GM21515 (cell line): ENCODE data around the gene RANBP3L.
"Not testable (repeated sequence)": the region's sequence is repeated elsewhere in the genome, so short reads cannot be mapped to it uniquely, and the experiment has no call there.

Experiments used
- ATAC-seq: cut with Tn5 transposase; IDR thresholded peaks from one replicate; pipeline ENCODE4 v1.9.1; 2021; ENCODE audit not compliant: unreplicated experiment

RANBP3L gene, protein sequence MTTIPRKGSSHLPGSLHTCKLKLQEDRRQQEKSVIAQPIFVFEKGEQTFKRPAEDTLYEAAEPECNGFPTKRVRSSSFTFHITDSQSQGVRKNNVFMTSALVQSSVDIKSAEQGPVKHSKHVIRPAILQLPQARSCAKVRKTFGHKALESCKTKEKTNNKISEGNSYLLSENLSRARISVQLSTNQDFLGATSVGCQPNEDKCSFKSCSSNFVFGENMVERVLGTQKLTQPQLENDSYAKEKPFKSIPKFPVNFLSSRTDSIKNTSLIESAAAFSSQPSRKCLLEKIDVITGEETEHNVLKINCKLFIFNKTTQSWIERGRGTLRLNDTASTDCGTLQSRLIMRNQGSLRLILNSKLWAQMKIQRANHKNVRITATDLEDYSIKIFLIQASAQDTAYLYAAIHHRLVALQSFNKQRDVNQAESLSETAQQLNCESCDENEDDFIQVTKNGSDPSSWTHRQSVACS

DNA sequence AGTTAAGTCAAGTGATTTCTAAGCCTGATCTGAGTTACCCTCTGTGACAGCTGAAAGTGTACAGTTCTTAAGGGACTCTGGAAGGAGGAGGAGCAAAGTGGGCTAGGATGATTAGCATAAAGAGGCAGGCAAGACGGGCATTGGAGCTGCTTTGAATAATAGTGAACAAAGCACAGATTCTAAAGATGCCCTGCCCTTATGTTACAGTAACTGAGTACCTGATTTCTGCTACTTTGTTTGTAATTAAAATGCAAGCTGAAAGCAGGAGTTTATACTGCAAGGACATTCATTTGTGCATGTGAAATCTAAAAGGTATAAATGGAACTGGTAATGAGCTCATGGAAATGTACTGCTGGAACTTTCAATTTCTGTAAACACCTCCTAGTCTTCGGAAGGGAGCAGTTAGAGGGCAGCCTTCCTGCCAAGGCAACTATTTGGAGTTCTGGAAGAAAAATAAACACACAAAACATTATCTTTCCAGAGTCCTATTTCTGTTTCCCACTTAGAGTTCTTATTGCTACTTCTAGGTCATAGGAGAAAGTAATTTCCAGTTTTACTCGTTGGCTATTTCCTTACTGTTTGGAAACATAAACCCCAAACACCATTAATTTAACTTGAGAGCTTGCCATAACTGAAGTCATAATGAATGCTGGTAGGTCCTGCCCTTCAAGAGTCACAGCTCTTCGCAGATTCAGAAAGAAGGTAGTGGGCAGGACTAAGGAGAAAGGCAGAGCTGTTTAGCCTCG, at the start of gene RANBP3L:
RANBP3L (minus strand) TSS at position 45 of the 746 bp plus-strand sequence. CDS start 486 bp downstream, outside the sequence.
- no peak for ATAC-seq

DNA sequence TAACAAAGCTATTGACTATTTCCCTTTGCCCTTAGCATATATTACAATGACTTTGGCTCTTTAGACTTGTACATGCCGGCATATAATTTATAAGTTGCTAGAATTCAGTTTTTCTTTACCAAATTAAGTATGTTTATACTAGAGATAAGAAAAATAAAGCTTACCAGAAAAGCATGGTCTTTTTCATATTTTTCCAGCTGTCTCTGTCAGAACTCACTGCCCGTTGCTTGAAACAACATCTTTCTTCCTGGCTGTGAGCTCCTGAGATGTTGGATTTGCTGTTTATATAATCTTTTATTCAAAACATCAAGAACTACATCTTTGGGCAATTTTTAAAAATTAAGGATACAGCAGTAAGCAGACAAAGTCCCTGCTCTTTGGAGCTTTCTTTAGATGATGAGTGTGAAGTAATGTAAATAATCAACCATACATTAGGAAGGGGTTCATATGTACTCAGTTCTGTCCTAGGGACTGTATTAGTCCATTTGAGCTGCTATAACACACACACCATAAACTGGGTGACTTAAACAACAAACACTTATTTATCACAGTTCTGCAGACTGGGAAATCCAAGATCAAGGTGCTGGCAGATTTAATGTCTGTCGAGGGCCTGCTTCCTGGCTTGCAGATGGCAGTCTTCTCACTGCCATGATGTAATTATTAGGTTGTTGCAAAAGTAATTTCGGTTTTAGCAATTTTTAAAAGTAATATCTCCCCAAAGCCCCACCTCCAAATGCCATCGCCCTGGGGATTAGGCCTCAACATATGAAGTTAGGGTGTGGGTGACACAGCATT, 45.4 kb upstream of the RANBP3L start:
- ATAC-seq = no peak

DNA sequence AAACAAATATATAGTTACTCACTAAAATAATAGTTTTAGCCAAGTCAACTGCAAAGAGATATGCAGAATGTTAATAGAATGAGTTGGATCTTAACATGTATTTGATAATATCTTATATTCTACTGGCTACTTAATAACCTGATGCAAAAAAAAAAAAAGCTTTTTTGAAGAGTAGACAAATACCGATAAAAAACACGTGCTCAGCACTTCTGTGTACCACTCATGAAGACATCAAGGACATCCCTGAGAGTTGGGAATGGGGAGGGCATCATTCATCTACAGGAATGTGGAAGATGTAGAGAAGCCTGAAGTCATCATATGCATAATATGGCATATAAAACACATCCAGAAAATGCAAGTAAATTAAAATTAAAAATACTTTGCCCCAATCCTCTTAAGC, 43.2 kb upstream of the RANBP3L start:
- no peak for ATAC-seq

DNA sequence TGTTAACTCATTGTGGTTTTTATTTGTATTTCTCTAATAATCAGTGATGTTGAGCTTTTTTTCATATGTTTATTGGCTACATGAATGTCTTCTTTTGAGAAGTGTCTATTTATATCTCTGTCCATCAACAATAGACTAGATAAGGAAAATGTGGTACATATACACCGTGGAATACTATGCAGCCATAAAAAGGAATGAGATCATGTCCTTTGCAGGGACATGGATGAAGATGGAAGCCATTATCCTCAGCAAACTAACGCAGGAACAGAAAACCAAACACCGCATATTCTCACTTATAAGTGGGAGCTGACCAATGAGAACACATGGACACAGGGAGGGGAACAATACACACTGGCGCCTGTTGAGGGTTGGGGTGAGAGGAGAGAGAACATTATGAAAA, 40.0 kb upstream of the RANBP3L start:
- not testable (repeated sequence) for ATAC-seq

DNA sequence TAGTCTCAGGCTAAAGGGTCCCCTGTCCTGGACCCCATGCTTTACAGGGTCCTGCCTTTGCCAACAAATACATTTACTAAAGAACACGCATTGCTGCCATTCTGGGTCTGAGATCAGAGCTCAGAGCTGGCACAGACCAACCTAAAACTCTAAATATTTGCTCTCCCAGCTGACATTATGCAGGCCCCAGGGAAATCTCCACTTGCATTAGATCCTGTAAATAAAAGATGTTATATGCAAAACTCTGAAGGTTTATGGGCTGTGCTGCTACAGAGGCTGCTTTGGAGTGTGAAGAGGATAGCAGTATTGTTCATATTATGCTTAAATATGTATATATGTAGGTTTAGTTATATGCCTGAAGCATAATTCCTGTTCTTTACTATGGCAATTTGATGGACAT, 35.9 kb upstream of the RANBP3L start:
- ATAC-seq = no peak

DNA sequence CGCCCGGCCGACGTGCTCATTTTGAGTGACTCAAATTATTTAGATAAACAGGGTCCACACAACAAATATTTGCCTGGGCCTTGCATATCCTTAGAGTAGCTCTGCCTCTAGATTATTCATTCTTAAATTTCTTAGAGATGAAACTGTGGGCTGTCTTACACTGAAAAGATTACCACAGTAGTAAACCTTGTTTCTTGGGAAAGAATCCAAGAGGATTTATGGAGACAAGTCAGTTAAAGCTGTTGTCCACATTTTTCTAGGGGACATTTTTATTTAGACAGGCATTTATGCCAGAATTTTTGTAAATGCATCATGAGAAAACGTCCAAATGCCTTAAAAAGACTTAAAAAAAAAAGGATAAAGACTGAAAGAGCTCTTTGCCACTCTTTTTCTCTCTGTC, 32.6 kb upstream of the RANBP3L start:
- no peak for ATAC-seq

DNA sequence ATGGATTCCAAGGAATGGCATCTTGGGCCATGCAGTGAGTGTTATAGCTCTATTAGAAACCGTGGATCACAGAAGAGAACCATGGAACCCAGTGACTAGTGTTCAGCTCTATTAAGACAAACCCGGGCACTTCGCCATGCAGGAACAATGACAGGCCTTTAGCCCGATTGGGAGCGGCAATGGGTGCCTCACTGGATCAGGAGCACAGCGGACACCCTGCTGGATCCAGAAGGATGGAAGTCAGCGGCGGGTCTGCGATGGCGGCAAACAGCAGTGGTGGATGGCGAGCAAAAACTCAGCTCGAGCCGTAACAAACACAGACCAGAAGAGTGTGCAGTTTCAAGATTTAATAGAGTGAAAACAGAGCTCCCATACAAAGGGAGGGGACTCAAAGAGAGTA, 31.0 kb upstream of the RANBP3L start:
- ATAC-seq = not testable (repeated sequence)

DNA sequence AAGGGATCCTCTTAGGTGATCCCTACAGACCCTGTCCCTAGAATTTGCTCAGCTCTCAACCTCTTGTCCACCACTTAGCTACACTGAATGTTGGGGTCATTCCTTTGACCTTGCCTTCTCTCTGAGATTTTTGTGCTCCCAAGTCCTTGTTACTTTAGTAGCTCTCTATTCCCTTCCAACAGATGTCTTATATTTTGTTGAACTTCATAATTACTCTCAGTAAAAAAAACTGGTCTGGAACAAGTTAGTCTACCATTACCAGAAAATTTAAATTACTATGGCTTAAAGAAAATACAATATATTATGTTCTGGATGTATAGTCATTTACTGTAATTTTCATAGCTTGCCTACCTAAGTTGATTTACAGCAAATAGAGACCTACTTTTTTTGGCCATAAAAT, 23.5 kb upstream of the RANBP3L start:
- ATAC-seq = no peak

DNA sequence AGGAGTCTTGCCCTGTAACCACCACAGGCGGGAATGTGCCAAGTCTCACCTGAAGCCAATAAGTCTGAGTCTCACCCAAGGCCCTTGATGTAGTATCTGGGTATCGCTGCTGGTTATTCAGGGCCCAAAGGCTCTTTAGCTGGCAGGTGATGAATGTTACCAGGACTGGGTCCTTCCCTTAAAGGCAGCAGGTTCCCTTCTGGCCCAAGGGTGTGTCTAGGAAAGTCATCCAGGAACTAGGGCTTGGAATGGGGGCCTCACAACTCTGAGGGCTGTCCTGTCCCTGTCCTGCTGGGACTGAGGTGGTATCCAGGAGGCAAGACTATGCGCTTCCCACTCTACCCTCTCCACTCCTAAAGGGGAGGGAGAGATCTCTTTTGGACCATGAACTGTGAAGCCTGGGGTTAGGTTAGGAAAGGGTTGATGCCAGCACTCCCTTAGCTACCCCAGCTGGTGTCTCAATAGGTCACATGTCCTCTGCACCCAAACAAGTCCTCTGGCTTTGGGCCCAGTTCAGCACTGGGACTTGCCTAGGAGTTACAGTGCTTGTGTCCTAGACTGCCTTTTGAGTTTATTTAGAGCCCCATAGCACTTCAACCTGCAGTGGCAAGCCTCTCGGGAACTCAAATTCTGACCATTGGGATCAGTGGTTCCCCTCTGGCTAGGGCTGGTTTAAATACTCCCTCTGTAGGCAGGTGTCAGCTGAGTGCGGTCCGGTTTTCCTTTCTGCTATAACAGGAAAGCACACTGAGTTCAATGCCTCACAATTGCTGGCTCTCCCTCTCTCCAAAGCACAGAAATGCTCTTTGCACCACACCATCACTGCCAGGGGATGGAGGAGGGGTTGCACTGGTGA, 22.5 kb upstream of the RANBP3L start:
- no peak for ATAC-seq

DNA sequence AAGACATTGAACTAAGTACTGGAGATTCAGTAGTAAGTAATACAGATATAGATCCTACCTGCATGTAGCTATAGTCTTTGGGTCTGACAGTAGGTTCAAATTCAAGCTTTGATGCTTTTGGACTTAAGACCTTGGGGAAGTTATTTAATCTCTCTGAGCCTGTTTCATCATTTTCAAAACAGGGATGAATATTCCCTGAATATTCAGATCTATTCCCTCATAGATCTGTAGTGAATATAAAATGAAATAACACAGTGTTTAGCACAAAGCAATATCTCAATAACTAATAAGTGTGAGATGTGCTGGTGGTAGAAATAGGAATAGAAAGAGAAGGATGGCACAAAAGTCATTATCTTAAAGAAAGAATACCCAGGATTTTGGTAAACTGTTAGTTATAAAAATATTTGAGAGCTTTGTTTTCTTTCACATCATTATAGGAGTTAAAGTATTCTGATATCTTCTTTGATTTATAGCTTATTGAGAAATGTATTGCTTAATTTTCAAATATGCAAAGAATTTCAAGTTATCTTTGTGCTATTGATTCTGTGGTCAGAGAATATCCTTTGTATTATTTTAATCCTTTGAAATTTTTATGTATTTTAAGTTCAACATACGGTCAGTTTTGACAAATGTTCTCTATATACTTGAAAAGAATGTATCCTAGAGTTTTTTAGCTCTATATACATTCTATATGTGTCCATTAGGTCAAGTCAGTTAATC, 11.4 kb upstream of the RANBP3L start:
- ATAC-seq = no peak

DNA sequence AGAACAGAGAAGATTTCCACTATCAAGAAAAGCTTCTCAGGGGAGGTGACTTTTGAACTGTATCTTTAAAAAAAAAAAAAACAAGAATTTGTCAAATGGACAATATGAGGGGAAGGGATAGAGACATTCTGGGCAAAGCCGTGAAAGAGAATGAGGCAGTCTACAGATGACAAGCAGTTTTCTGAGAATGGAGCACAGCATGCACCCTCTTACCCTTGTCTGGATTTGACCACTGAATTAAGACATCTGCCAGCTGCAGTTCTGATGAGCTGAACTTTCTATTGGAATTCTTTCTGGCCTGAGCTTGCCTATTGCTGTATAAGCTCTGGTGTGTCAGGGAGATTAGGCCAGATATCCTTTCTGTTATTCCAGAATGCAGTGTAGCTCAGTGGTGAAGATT, 10.3 kb upstream of the RANBP3L start:
- ATAC-seq = no peak

DNA sequence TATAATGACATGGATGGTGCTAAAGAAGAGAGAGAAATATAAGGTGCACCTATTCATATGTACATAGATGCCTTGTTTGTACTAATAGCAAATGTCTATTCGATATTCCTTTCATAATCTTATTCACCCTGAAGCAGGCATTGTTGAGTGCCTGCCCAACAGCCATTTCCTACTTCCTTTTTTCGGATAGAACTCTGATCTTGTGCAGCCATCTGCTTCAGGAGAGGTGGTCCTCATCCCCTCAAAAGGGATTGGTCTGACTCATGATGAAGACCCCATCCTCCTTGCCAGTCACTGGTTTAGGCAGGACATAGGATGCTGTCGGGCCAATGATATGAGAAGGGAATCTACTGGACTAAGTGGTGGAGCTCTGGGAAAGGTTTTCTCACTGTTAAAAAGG, 8.4 kb upstream of the RANBP3L start:
- no peak for ATAC-seq

DNA sequence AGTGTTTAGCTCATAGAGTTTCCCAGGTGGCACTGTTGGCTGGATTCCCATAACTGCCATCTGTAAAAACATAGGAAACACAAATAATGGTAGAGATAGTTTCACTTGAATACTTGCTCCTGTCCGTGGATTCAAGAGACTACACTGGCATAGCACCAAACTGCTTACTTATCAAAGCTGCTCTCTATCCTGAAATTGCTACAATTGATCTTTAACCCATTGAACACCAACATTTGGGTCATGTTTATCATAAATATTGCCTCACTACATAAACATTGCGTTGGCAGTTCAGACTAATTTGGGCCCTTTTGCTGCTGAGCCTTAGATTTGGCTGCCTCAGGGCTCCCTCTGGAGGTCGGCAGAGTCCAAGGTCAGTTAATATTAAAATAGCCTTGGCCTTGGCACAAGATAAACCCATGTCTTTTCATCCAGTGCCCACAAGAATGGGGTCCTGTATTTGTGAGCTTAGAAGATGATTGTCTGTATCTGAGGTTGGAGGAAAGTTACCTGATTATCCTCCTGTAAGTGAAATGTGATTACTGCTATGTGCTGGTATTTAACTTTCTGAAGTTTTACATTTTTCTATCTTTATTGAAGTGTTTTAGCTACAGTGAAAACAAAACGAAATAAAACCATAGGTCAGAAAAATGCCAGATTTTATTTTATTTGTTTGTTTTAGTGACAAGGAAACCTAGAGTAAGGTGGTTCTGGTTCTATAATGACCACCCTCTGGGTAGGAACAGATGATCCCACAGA, 4.0 kb upstream of the RANBP3L start:
- peak; percentile 64 for ATAC-seq

DNA sequence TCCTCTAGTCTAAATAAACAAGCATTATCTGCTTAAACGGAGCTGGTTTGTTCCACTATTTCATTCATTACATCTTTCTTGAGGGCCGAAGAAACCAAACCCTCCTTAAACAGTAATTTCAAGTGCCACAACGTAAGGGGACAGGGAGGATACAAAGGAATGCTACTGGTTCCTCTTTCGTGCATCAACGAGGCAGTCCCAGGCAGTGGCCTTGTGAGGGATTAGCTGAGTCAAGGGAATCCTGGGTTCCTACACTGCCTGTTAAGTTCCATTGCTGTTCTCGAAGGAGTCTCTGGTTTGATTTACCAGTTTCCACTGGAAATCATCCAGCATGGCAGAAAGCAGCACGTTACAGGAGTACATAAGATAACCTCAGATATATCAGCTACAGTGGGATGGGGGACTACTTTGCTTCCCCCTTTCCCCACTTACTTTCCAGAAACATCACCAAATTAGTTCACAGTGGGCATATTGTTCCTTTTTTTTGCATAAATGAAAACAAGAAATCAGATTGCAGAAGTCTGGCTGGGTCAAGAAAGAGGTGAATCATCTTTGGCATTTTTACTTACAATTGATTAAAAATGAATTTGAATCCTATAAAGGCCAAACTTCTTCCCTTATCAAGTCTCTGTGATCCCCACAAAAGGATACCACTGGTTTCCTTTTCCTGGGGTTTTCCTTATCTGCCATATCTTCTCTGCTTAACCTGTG, 2.5 kb upstream of the RANBP3L start:
- ATAC-seq = no peak

DNA sequence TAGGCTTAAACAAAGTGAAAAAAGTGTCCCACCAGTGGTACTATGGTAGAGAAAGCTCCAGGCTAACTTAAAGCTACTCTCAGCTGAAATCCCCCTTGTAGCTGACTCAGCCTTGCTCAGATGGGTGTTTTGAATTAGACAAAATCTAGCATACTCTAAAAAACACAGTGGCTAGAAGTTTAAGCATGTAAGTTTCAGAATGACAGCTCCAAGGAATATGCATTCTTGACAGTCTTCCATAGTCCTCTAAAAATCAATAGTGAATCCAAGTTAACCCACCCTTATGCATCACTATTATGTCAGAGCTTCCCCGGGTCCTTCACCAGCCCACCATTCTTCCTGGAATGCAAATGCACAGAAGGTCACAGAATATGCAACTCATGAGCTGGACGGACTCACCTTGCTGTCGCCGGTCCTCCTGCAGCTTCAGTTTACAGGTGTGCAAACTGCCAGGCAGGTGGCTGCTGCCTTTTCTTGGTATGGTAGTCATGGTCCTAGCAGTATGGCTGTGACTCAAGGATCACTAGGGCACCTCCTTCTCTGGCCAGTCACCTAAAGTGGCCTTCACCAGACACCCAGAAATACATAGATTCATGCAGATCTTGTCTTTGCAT, 668 bp downstream of the RANBP3L start:
- ATAC-seq = no peak

DNA sequence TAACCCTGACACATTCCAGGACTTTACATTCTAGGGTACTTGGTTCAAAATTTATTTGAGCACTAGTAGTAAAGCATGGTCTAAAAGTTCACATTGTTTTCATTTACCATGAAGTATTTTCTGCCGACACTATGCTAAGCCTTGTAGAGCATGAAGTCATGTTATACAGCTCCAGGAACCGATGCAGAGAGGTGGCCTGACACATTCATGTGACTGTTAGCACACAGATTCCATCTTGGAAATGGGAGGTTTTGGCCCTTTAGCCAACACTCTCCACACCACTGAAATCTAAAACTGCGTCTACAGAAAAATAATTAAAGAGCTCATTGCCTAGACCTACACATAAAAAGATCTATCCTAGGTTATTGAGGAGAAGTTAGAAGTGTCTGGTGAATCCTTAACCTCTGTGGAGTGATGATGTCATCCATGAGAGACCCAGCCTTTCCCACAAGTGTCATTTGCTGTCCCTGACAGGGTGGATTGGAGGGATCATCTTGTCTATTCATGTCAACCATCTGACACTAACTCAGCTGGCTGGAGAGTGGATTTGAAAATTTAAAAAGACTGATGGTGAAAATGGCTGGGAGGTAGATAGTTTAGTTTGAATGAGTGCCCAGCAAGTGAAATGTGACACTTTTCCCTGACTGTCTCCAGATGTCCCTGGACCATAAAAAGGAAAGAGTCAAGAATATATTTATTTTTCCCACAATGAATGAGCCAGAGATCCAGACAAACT, 1.3 kb downstream of the RANBP3L start:
- no peak for ATAC-seq

DNA sequence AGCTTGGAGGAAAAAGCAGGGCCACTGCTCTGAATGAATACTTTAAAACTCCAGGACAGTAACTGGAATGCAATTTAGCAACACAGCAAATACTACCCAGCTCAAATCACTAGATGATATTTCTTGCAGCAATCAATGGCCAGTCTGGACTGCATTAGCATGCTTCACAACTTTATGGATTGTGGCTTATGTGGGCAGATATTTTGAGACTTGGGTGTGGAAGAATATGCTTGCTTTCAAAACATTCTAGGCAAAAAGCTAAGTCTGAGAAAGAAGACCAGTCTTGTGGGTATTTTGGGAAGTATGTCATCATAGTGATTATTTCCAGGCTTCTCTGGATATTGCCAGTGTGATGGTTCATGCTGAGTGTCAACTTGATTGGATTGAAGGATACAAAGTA, 3.1 kb downstream of the RANBP3L start:
- ATAC-seq = no peak
